ENCODE results near the gene RIPOR2. TPM values are rescaled to one million over a fixed set of nuclear protein-coding genes. Genes with fewer than 3 reads are reported as not detected.

The RIPOR2 gene
- total RNA-seq, 1 donor from 2014 or later: 38.0 TPM

GRCh38 chr6:24906314-24906713 lies 29.4 kb downstream of the RIPOR2 start:
- peaks cover 4% of the 10 kb centered on the region for H3K9me3 ChIP-seq
- H3K4me3 ChIP-seq: no peak overlapping the region
- no peaks in the 10 kb centered on the region for H3K36me3 ChIP-seq
- H3K27me3 ChIP-seq (ENCODE audit: low read depth): no peaks in the 10 kb centered on the region
- no peak overlapping the region for H3K27ac ChIP-seq
- H3K4me1 ChIP-seq: peaks cover 27% of the 10 kb centered on the region
- no peak for TF ChIP-seq CTCF (IDR thresholded peaks at IDR 0.05)
- intact Hi-C loops (cut with DNase I): no loop called here
- ATAC-seq (no peak), DNase-seq (no peak)

GRCh38 chr6:24905483-24905882 lies 30.3 kb downstream of the RIPOR2 start:
- no peak for DNase-seq
- ATAC-seq: no peak
- TF ChIP-seq CTCF (IDR thresholded peaks at IDR 0.05): no peak
- no peaks in the 10 kb centered on the region for H3K36me3 ChIP-seq
- no peak overlapping the region for H3K4me3 ChIP-seq
- peaks cover 24% of the 10 kb centered on the region for H3K4me1 ChIP-seq
- no peak overlapping the region for H3K27ac ChIP-seq
- intact Hi-C loops (cut with DNase I): no loop called here
- peaks cover 4% of the 10 kb centered on the region for H3K9me3 ChIP-seq
- no peaks in the 10 kb centered on the region for H3K27me3 ChIP-seq (ENCODE audit: low read depth)

GRCh38 chr6:24903681-24904080 lies 32.1 kb downstream of the RIPOR2 start:
- Histone ChIP-seq H3K9me3 (peaks cover 4% of the 10 kb centered on the region), H3K27ac (no peak overlapping the region), H3K36me3 (no peaks in the 10 kb centered on the region), H3K27me3 (ENCODE audit: low read depth) (no peaks in the 10 kb centered on the region), H3K4me3 (no peak overlapping the region), H3K4me1 (peaks cover 6% of the 10 kb centered on the region)
- DNase-seq (no peak), ATAC-seq (no peak)
- intact Hi-C loops (cut with DNase I): no loop called here
- no peak for TF ChIP-seq CTCF (IDR thresholded peaks at IDR 0.05)

GRCh38 chr6:24902782-24903181 lies 33.0 kb downstream of the RIPOR2 start:
- intact Hi-C loops (cut with DNase I): no loop called here
- no peak for ATAC-seq
- Histone ChIP-seq H3K27ac (no peak overlapping the region), H3K27me3 (ENCODE audit: low read depth) (no peaks in the 10 kb centered on the region), H3K4me3 (no peak overlapping the region), H3K36me3 (no peaks in the 10 kb centered on the region), H3K9me3 (peaks cover 4% of the 10 kb centered on the region), H3K4me1 (no peaks in the 10 kb centered on the region)
- TF ChIP-seq CTCF (IDR thresholded peaks at IDR 0.05): no peak
- DNase-seq: no peak

- DNase-seq: no peak
- no peak for ATAC-seq
- Histone ChIP-seq H3K4me3 (no peak overlapping the region), H3K36me3 (no peaks in the 10 kb centered on the region), H3K9me3 (peaks cover 4% of the 10 kb centered on the region), H3K27ac (no peak overlapping the region), H3K27me3 (ENCODE audit: low read depth) (no peaks in the 10 kb centered on the region), H3K4me1 (no peaks in the 10 kb centered on the region)
- intact Hi-C loops (cut with DNase I): no loop called here
- no peak for TF ChIP-seq CTCF (IDR thresholded peaks at IDR 0.05)
Observed at GRCh38 chr6:24901698-24902328, 33.9 kb downstream of the RIPOR2 start.

Data from lower lobe of right lung (tissue), 2 donors.